NCI-H1436 treated with DMSO at 0.1 percent for 48 hours (cell line): ENCODE data around the gene EPB41.
"Not testable (repeated sequence)": the region's sequence is repeated elsewhere in the genome, so short reads cannot be mapped to it uniquely, and the experiment has no call there.

Experiments
- DNase-seq: peaks from one replicate; lab custom pipeline; 2025; lab: John Stamatoyannopoulos, UW

The EPB41 gene

GRCh38 chr1:29052941-29053340, 138.6 kb downstream of the EPB41 start:
- no peak for DNase-seq

DNA sequence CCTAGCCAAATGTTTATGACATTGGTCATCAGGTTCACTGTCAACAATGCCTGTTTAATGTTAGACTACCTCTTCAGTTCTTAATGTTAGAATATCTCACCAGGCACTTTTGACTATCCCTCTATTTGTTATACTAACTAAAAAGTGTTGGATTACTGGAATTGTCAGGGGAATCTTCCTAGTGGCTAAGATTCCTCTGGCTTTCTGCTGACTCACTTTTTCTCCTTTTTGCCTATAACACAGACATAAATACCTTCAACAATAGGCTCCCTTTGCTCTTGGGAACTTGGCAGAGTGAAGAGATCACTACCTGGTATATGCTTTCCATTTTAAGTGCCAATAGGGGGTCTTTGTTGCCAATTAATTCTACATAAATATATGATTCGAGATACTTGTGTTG, 140.8 kb downstream of the EPB41 start:
- DNase-seq: no peak

- DNase-seq: no peak
Observed at GRCh38 chr1:29056256-29056655, 141.9 kb downstream of the EPB41 start.

- no peak for DNase-seq
Observed at GRCh38 chr1:29057700-29058099, 143.3 kb downstream of the EPB41 start.

GRCh38 chr1:29062157-29062942, 148.0 kb downstream of the EPB41 start:
- DNase-seq: no peak

- DNase-seq: no peak
Observed at GRCh38 chr1:29064064-29064463, 149.7 kb downstream of the EPB41 start.

DNA sequence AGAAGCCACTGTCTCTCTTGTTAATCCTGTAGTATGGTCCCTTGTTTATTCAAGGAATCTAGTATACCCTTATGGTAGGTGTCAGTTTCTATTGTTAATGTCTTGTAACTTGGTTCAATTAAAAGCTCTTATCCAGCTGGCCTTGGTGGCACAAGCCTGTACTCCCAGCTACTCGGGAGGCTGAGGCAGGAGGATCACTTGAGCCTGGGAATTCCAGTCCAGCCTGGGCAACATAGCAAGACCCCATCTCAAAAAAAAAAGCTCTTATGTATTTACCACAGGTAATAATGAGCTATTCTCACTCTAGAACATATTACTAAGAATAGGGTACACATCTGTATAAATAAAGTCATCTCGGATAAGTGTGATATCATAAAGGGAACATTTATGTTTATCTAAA, 162.8 kb downstream of the EPB41 start:
- DNase-seq: no peak

DNA sequence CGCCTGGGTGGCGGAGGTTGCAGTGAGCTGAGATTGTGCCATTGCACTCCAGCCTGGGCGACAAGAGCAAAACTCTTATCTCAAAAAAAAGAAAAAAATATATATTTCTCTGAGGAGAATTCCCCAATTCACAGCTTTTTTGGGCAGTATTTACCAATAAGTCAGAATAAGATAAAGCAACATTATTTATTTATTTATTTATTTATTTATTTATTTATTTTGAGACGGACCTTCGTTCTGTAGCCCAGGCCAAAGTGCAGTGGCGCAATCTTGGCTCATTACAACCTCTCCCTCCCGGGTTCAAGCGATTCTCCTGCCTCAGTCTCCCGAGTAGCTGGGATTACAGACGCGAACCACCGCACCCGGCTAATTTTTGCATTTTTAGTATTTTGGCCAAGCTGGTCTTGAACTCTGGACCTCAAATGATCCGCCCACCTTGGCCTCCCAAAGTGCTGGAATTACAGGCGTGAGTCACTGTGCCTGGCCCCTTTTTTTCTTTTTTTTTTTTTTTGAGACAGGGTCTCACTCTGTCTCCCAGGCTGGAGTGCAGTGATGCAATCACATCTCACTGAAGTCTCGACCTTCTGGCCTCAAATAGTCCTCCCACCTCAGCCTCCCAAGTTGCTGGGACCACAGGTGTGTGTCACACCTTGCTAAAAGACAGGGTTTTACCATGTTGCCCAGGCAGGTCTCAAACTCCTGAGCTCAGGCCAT, 165.7 kb downstream of the EPB41 start:
- DNase-seq: not testable (repeated sequence)

DNA sequence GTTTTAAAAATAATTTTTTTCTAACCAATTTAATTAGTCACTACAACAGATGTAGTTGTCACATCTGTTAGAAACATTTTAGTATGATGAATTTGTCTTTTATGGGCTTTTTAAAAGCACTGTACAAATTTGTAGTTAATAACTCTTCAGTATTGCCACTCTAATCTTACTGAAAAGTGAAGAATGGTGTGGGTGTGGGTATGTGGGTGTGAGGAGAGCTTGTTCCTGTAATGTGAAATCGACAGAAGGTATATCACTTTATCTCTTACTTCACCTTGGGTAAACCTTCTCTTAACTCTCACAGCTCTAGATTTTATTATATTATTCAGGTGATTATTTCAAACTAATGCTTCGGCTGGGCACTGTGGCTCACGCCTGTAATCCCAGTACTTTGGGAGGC, 166.8 kb downstream of the EPB41 start:
- DNase-seq: no peak

DNA sequence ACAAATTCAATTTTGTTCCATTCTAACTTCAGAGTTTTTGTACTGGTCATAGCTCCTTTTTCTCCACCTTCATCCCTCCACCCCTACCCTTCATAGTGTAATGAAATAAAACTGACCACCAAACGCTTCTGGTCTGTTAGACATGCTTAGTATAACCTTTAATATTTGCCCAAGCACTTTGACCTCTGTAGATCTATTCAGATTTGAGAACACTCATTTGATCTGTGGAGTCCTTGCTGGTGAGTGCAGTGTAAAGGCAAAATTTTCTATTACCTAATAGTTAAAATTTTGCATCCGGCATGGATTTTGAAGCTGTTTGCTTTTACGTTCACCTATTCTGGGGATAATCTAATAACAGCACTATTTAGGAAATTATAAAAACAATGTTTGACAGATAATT, 168.2 kb downstream of the EPB41 start:
- DNase-seq: no peak

DNA sequence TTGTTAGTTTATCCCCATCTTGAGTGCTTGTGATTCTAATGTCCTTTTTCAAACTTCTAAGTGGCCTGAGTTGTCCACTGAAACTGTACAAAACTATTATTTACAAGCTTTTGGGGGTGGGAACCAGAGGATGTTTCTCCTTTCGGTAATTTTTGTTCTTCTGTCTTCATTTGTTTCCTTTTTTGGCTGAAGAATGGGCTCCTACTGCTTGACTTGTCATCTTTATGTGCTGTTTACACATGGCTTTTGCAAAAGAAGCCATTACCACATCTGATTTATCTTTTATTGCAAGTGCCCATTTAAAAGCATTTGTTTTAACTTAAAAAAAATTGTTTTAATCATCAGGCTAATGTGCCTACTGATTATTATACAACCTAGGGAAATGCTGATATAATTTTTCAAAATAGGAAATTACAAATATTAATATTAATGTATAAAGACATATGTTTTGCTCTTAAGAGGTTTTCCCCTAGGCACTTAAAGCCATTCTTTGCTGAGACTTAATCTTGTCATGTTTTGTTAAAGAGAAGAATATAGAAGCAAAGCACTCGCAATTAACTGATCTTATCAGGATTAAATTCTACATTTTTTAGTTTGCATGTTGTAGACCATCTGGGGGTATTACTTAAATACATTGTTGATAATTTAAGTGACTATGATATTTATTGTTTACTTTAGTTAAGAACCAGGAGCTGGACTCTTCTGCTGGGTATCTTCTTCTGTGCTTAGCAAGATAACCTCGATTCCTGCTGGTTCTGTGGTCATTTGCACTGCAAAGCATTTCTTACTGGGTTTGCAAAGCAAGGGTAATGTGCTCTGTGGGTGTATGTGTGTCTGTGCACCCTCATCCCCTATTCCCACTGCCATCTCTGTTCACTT, 169.2 kb downstream of the EPB41 start:
- DNase-seq: no peak

DNA sequence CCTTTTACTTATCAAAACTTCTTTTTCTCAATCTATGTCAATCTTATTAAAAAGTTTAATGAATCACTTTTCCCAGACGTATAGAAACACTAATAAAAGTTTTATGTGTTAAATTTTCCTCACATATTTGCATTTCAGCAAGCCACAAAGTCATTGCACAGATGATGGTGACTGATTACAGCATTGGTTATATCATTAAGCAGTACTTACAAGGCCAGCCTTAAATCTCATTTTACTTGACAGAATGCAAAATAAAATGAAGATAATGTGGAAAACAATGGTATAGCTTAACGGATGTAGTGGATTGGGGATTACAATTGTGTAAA, 169.8 kb downstream of the EPB41 start:
- DNase-seq: no peak

- no peak for DNase-seq
Observed at GRCh38 chr1:29090937-29091618, 176.7 kb downstream of the EPB41 start.

- DNase-seq: not testable (repeated sequence)
Observed at GRCh38 chr1:29092704-29093103, 178.3 kb downstream of the EPB41 start.

DNA sequence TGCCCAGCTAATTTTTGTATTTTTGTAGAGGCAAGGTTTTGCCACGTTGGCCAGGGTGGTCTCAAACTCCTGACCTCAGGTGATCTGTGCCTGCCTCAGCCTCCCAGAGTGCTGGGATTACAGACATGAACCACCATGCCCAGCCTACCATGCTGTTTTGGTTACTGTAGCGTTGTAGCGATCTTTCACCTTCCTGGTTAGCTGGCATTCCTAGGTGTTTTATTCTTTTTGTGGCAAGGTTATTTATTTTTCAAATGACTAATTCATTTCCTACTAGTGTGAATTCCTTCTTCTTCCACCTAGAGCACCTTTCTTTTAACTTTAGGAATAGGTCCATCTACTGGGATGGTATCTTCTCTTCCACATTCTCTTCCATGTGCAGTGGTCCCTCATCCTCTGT, 180.1 kb downstream of the EPB41 start:
- no peak for DNase-seq

- no peak for DNase-seq
Observed at GRCh38 chr1:29094954-29095353, 180.6 kb downstream of the EPB41 start.

DNA sequence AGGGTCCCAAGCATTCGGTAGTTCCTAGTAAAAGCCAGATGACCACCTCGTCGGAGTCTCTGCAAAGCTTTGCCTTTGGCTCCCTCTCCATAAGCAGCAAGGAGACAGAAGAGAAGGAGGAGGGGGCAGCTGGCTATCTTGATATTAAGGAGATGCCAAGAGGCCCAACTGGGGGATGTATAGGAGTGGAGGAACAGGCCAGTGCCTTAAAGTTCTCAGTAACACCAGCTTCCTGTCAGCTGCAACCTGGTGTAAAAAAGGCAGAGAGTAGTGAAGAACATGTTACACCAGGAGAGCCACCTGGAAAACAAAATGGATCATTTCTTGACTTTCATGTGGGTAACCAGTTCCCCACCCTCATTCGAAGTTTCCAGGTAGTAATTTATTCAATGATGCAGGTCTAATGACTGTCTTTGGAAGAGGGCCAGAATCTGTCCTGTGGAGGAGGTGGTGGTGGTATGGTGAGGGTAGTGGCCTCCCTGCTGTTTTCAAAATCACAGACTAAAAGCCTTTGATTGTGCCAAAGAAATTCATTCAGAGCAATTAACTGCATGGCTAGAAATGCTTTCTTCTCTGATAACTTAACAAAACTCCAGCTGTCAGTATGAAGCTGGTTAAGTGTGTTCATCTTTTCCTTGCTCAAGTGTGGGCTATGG, 182.0 kb downstream of the EPB41 start:
- DNase-seq: no peak

- no peak for DNase-seq
Observed at GRCh38 chr1:29099286-29099685, 184.9 kb downstream of the EPB41 start.

DNA sequence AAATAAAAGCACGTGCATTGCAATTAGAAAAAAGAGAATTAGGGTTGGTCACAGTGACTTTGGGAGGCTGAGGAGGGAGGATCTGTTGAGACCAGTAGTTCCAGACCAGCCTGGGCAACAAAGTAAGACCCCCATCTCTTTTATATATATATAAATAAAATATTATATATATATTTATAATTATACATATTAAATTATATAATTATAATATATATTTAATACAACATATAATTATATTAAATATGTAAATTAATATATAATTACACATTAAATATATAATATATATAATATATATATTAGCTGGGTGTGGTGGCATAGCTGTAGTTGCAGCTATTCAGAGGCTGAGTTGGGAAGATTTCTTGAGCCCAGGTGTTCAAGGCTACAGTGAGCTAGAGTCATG, 186.1 kb downstream of the EPB41 start:
- DNase-seq: no peak

GRCh38 chr1:29105822-29106221, 191.5 kb downstream of the EPB41 start:
- no peak for DNase-seq

GRCh38 chr1:29108041-29108440, 193.7 kb downstream of the EPB41 start:
- not testable (repeated sequence) for DNase-seq
